ENCODE measurements around the gene PDLIM7. TPM values are rescaled to one million over a fixed set of nuclear protein-coding genes. Genes with fewer than 3 reads are reported as not detected.

Gene PDLIM7
- total RNA-seq, 4 donors from 2014 or later, result 23.2 to 52.4 (median 34.8) TPM

DNA sequence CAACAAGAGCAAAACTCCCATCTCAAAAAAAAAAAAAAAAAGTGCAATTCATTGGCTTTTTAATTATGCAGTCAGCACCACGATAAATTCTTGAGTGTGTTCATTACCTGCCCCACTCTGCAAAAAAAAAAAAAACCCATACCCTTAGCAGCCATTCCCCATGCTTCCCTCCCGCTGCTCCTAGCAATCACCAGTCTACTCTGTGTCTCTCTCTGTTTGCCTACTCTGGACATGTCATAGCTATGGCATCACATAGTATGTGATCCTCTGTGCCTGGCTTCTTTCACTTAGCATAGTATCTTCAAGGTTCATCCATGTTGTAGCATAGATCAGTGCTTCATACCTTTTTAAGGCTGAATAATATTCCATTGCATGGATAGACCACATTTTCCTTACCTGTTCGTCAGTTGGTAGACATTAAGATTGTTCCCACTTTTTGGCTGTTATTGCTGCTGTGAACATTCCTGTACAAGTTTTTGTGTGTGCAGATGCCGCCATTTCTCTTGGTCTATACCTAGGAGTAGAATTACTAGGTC lies 57.8 kb downstream of the PDLIM7 start:
- intact Hi-C loops (cut with DNase I), result no loop called here
- no peaks in the 10 kb centered on the region for H3K27me3 ChIP-seq
- no peaks in the 10 kb centered on the region for H3K4me1 ChIP-seq
- H3K36me3 ChIP-seq, result peaks cover 24 to 30% of the 10 kb centered on the region in 2 donors
- 98% methylated on average over 4 of the region's 4 CpGs for WGBS, 2 donors
- H3K9me3 ChIP-seq, result no peaks in the 10 kb centered on the region
- H3K27ac ChIP-seq, result no peak overlapping the region
- no peak overlapping the region for H3K4me3 ChIP-seq (replicated peaks in 1 of 3)
- no peak for DNase-seq
- no peak for TF ChIP-seq POLR2A (IDR thresholded peaks at IDR 0.05)
- TF ChIP-seq, protein P1, sequence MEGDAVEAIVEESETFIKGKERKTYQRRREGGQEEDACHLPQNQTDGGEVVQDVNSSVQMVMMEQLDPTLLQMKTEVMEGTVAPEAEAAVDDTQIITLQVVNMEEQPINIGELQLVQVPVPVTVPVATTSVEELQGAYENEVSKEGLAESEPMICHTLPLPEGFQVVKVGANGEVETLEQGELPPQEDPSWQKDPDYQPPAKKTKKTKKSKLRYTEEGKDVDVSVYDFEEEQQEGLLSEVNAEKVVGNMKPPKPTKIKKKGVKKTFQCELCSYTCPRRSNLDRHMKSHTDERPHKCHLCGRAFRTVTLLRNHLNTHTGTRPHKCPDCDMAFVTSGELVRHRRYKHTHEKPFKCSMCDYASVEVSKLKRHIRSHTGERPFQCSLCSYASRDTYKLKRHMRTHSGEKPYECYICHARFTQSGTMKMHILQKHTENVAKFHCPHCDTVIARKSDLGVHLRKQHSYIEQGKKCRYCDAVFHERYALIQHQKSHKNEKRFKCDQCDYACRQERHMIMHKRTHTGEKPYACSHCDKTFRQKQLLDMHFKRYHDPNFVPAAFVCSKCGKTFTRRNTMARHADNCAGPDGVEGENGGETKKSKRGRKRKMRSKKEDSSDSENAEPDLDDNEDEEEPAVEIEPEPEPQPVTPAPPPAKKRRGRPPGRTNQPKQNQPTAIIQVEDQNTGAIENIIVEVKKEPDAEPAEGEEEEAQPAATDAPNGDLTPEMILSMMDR (IDR thresholded peaks at IDR 0.05), result no peak

- Histone ChIP-seq H3K4me3 (replicated peaks in 1 of 3) (no peak overlapping the region), H3K4me1 (no peaks in the 10 kb centered on the region), H3K9me3 (no peaks in the 10 kb centered on the region), H3K27ac (no peak overlapping the region), H3K36me3 (peaks cover 35 to 41% of the 10 kb centered on the region in 2 donors), H3K27me3 (no peaks in the 10 kb centered on the region)
- TF ChIP-seq, protein P1 (IDR thresholded peaks at IDR 0.05), result no peak
- no peak for TF ChIP-seq POLR2A (IDR thresholded peaks at IDR 0.05)
- intact Hi-C loops (cut with DNase I), result no loop called here
- DNase-seq, result no peak
- WGBS, 2 donors, result 88 to 90% methylated on average over 10 of the region's 10 CpGs
Measured at GRCh38 chr5:177438468-177438867, 58.9 kb downstream of the PDLIM7 start.

DNA sequence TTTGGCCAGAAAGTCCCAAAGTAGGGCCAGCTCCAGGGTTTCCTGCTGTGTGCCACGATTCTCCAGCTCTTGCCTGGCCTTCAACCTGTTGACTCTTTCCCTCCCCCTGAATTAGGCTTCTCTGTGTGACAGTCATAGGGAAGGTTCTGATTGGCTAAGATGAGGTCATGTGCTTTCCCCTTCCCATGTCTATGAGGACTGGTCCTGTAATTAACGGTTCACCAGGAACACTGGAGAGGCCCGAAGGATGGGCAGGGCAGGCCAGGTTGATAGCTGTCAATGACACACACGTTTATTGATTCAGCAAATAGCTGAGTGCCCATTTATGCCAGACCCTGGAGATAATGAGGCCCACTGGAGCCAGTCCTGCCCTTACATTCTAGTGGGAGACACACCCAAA lies 59.8 kb downstream of the PDLIM7 start:
- Histone ChIP-seq H3K36me3 (peaks cover 43 to 49% of the 10 kb centered on the region in 2 donors), H3K27ac (no peak overlapping the region), H3K9me3 (no peaks in the 10 kb centered on the region), H3K4me3 (replicated peaks in 1 of 3) (no peak overlapping the region), H3K4me1 (no peaks in the 10 kb centered on the region), H3K27me3 (no peaks in the 10 kb centered on the region)
- no peak for DNase-seq
- TF ChIP-seq POLR2A (IDR thresholded peaks at IDR 0.05), result no peak
- TF ChIP-seq, protein P1 (IDR thresholded peaks at IDR 0.05), result no peak
- WGBS, 2 donors, result 69 to 77% methylated on average over 4 of the region's 4 CpGs
- intact Hi-C loops (cut with DNase I), result no loop called here

DNA sequence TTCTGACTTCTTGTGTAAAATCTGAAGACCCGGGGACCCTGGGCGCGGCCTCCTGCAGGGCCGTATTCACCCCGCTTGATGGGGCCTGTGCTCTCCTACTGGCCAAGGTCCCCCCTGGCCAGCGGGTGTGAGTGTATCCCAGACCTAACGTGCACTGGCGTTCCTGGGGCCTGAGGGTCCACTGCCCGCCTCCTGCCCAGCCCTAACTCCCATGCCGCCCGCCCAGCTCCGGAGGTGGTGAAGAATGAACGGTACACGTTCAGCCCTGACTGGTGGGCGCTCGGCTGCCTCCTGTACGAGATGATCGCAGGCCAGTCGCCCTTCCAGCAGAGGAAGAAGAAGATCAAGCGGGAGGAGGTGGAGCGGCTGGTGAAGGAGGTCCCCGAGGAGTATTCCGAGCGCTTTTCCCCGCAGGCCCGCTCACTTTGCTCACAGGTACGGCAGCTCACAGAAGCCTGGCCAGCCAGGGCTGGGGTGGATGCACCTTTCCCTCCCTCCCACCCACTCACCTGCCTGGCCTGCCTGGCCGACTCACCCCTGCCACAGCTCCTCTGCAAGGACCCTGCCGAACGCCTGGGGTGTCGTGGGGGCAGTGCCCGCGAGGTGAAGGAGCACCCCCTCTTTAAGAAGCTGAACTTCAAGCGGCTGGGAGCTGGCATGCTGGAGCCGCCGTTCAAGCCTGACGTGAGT lies 61.4 kb downstream of the PDLIM7 start:
- WGBS, 2 donors, result 94% methylated on average over 35 of the region's 37 CpGs
- Histone ChIP-seq H3K27me3 (no peaks in the 10 kb centered on the region), H3K36me3 (peaks cover 46 to 55% of the 10 kb centered on the region in 2 donors), H3K27ac (no peak overlapping the region), H3K4me3 (replicated peaks in 1 of 3) (no peak overlapping the region), H3K4me1 (no peaks in the 10 kb centered on the region), H3K9me3 (no peaks in the 10 kb centered on the region)
- TF ChIP-seq POLR2A (IDR thresholded peaks at IDR 0.05), result no peak
- TF ChIP-seq, protein P1 (IDR thresholded peaks at IDR 0.05), result no peak
- no peak for DNase-seq
- intact Hi-C loops (cut with DNase I), result no loop called here

GRCh38 chr5:177434942-177435738 lies 62.3 kb downstream of the PDLIM7 start:
- Histone ChIP-seq H3K4me3 (replicated peaks in 1 of 3) (no peak overlapping the region), H3K9me3 (no peaks in the 10 kb centered on the region), H3K27me3 (no peaks in the 10 kb centered on the region), H3K4me1 (no peaks in the 10 kb centered on the region), H3K36me3 (peaks cover 46 to 55% of the 10 kb centered on the region in 2 donors), H3K27ac (no peak overlapping the region)
- intact Hi-C loops (cut with DNase I), result no loop called here
- TF ChIP-seq, protein P1 (IDR thresholded peaks at IDR 0.05), result no peak
- no peak for TF ChIP-seq POLR2A (IDR thresholded peaks at IDR 0.05)
- 93 to 95% methylated on average over 12 to 19 of the region's 20 CpGs for WGBS, 2 donors
- DNase-seq, result no peak
